Activated gamma-delta T cell treated with Interleukin-2 at 50 U/mL for 16 hours (primary cell): ENCODE measurements around the gene WDR74.
A peak's percentile ranks its signal among the peaks of the same experiment; 100 is the strongest.
"Not testable (repeated sequence)": the region's sequence is repeated elsewhere in the genome, so short reads cannot be mapped to it uniquely, and the experiment has no call there.

Experiments
- DNase-seq: peaks from one replicate; pipeline ENCODE4 v3.0.0-alpha.2; 2020

Gene WDR74

DNA sequence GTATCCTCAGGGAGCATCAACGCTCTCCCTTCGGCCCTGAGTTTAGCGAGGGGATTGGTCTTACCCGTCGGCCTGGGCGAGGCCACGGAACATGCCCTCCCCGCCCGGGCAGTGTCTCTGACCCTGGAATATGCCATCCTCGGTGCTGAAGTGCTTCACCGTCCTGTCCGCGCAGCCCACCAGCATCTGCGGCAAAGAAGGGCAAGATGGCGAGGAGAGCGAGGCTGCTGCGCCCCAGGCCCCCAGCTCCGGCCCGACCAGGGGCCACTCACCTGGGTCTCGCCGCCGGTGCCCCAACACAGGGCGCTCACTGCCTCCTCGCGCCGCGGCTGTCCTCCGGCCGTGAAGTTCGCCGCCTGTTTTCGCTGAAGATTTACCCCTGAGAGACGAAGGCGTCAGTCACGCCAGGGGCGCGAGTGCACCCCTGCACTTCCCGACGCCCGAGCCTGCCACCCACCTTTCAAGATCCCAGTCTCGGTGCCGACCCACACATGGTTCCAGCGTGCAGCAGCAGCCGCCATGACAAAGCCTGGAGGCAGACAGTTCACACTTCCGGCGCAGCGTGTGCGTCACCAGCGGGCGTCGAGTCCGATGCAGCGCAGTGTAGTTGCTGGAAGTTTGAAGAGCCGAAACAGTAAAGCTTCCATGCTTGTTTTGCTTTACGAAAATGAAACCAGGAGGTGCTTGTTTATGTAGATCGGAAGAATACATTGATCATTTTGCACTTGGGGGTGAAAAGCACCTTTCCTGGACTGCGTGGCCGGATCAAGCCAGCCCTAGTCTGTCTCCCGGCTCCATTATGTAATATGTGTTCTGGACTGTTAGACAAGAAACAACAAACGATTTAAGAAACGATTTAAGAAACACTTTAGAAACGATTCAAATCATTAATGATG lies at the start of gene WDR74:
TSS of gene WDR74 (minus strand) at position 541 of the 896 bp plus-strand sequence. CDS start at position 521, 20 bp downstream.
- DNase-seq, result peak; percentile 87

DNA sequence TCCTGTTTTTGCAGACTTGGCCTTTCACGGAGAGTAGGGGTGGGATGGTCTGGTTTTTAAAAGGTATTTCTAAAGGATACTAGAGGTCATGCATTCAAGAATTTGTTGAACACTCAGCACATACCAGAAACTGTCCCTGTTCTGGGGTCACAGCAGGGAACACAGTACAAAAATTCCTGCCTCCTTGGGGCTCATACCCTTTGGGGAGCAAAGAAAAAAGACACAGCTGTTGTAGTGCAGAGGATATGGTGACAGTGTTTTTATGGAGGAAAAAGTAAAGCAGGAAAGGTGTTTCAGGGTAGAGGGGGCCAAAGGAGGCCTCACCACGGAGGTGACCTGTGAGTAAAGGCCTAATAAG lies 49.7 kb upstream of the WDR74 start:
- DNase-seq, result no peak

DNA sequence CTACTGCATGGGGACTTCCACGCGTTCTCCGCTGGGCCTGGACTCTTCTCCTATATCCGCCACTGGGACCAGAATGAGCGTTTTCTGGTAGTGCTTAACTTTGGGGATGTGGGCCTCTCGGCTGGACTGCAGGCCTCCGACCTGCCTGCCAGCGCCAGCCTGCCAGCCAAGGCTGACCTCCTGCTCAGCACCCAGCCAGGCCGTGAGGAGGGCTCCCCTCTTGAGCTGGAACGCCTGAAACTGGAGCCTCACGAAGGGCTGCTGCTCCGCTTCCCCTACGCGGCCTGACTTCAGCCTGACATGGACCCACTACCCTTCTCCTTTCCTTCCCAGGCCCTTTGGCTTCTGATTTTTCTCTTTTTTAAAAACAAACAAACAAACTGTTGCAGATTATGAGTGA lies 49.0 kb upstream of the WDR74 start:
- DNase-seq, result no peak

DNA sequence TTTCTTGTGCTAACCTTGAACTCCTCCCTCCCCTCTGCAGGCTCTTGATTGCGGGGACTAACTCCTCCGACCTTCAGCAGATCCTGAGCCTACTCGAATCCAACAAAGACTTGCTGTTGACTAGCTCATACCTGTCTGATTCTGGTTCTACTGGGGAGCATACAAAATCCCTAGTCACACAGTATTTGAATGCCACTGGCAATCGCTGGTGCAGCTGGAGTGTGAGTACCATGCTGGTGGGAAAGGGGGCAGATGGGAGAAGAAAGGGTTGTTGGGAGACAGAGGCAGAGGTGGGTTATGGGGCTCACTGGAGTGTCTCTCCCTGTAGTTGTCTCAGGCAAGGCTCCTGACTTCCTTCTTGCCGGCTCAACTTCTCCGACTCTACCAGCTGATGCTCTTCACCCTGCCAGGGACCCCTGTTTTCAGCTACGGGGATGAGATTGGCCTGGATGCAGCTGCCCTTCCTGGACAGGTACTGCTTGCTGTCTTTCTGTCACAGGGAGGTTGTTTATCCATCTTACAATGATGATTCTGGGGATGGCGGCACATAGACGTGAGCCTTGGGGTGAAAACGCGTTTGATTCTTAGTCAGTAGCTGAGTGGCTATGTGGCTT lies 45.9 kb upstream of the WDR74 start:
- no peak for DNase-seq

DNA sequence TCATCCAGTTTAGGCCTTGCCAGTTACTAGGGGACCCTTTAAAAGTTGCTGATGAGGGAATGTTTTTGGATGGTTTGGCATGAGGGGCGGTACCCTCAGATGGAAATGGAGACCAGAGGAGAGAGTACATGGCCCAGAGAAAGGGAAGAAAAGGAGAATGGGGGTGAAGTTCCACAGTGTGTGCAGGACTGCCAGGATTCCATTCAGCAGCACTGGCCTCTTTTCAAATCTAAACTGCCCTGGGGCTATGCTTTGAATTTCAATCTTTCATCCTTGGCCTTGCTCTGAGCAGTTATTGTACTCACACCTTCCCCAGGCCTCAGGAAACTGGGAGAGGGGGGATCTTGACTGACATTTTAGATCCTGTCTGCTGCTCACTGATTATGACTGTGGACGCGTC lies 44.3 kb upstream of the WDR74 start:
- DNase-seq, result no peak

DNA sequence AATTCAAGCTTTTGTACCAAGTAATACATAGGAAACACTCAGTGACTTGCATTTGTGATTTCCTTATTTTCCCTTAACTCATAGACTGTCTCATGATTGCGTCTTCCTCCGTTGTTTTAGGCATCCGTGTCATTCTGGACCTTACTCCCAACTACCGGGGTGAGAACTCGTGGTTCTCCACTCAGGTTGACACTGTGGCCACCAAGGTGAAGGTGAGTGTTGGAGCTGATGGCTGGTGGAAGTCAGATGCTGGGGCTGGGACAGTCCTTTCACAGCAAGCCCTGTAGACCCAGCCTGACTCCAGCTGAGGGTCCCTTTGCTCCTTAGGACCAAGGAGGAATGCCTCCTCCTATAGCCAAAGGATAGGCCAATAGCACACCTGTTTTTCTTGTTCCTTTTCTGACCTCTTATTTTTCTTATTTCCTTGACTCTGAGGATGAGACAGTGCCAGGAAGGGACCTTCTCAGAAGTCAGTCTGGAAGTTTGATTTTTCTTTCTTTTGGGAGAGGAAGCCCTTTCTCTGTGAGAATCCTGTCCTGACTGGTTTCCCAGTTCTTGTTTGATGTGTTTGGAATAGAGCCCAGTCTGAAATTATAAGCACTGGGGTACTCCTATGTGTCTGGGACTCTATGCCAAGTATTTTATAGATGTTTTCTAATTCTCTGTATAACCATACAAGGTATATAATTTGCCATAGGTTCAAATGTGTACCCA lies 43.6 kb upstream of the WDR74 start:
- DNase-seq, result no peak

DNA sequence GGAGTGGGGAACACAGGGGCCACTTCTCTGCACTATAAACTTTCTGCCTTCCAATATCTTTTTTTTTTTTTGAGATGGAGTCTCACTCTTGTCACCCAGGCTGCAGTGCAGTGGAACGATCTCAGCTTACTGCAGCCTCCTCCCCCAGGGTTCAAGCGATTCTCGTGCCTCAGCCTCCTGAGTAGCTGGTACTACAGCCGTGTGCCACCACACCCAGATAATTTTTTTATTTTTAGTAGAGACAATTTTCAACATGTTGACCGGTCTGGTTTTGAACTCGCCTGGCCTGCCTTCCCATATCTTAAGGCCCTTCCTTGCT lies 43.0 kb upstream of the WDR74 start:
- no peak for DNase-seq

DNA sequence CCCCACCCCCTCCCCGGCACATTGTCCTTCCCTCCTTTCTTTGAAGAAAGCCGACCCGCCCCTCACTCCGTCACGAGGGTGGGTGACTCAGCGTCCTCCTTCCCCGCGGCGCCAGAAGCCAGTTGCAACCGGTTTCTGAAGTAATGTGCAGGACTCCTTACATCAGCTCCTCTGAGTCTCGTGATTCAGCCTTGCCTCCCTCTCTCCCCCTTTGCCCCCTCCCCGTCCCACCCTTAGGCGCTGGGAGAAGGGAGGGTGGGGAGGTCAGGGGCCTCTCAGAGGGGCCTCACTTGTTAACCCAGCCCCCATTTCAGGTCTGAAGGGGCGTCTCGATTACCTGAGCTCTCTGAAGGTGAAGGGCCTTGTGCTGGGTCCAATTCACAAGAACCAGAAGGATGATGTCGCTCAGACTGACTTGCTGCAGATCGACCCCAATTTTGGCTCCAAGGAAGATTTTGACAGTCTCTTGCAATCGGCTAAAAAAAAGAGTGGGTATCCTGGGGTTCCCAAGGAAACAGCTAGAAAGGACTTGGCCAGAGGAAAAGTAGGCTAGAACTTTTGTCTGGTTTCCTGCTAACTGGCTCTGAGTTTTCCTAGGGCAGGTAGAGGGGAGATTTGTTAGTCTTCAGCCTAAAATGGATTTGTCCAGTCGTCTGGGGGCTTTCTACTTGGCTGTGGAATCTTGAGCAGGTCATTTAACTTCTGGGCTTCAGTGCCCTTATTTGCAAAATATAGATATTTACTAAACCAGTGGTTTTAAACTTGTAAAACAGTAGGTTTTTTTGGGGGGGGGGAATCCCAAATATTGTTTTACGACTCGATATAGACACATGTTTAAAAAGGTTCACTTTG lies 42.4 kb upstream of the WDR74 start:
- peak; percentile 93 for DNase-seq

DNA sequence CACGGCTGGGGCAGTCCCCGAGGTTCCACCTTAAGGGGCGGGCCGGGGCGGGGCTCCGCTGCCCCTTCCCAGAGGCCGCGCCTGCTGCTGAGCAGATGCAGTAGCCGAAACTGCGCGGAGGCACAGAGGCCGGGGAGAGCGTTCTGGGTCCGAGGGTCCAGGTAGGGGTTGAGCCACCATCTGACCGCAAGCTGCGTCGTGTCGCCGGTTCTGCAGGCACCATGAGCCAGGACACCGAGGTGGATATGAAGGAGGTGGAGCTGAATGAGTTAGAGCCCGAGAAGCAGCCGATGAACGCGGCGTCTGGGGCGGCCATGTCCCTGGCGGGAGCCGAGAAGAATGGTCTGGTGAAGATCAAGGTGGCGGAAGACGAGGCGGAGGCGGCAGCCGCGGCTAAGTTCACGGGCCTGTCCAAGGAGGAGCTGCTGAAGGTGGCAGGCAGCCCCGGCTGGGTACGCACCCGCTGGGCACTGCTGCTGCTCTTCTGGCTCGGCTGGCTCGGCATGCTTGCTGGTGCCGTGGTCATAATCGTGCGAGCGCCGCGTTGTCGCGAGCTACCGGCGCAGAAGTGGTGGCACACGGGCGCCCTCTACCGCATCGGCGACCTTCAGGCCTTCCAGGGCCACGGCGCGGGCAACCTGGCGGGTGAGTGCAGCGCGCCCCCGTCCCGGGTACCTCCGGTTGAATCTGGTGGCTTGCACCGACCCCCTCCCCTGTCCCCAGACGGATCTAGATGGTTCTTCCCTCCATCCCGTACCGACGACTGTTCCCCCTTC lies 41.6 kb upstream of the WDR74 start, which contains the start of gene SLC3A2:
TSS of gene SLC3A2 (plus strand) at position 94 of the 776 bp plus-strand sequence. CDS start at position 222, 128 bp downstream.
- peak; percentile 81 for DNase-seq

DNA sequence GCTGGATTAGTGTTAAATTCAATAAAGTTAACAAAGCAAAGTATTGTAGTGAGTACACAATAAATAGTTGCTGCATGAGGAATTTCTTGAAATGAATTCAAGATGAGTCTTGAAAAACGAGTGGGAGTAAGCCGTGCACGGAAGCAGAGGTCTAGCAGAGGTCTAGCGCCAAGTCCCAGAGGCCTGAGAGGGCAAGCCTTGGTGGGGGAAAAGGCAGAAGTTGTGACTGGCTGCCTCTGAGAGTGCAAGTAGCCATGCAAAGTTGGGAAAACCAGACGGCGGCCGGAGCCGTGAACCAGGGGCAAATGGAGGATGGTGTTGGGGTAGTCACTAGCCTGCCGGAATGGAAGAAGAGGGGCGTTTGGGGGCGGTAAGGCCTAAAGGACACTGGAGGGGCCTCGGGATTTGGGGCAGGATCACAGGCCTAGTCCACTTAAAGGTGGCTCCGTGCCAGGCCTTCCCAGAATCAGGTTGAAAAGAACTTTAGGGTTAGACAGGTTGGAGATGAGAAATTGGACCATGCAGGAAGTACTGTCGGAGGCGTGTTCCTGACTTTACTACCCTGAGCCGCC lies 40.9 kb upstream of the WDR74 start:
- no peak for DNase-seq

DNA sequence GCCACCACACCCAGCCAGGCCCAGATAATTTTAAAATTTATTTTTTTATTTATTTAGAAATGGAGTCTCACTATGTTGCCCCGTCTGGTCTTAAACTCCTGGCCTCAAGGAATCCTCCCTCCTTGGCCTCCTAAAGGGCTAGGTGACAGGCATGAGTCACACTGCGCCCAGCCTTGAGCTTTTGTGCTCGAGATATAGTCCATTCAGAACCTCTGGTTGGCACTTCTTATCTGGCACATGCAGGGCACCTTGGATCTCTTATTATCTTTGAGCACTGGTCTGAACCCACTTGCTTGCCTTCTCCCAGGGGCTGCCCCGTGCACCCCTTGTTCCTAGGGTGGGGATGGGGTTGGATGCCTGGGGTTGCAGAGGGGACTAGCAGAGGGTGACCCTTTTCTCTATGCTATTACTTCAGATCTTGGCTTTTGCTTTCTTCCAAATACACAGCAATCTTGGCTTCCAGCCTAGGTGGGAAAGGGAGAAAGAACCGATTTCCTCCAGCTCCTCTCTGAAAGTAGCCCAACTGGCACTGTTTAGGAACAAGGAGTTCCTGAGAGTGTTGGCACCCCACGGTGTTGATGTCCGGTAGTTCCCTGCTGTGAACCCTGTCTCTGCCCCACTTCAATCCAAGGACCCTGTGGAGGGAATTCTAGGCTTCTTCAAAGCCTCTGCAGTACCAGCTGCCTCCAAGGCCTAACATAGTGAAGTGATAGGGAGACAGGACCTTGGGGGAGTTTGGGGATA lies 40.0 kb upstream of the WDR74 start:
- DNase-seq, result no peak

DNA sequence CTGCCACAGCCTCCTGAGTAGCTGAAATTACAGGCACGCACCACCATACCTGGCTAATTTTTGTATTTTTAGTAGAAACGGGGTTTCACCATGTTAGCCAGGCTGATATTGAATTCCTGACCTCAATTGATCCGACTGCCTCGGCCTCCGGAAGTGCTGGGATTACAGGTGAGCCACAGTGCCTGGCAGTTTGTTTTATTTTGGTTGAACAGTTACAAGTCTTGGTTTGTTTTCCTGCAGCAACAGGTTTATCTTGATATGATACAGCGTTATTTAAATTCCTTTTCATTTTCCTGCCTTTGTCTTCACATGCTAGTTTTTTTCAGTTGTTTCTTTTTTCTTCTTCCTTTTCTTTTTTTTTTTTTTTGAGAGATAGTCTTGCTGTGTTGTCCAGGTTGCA lies 37.3 kb upstream of the WDR74 start:
- no peak for DNase-seq

DNA sequence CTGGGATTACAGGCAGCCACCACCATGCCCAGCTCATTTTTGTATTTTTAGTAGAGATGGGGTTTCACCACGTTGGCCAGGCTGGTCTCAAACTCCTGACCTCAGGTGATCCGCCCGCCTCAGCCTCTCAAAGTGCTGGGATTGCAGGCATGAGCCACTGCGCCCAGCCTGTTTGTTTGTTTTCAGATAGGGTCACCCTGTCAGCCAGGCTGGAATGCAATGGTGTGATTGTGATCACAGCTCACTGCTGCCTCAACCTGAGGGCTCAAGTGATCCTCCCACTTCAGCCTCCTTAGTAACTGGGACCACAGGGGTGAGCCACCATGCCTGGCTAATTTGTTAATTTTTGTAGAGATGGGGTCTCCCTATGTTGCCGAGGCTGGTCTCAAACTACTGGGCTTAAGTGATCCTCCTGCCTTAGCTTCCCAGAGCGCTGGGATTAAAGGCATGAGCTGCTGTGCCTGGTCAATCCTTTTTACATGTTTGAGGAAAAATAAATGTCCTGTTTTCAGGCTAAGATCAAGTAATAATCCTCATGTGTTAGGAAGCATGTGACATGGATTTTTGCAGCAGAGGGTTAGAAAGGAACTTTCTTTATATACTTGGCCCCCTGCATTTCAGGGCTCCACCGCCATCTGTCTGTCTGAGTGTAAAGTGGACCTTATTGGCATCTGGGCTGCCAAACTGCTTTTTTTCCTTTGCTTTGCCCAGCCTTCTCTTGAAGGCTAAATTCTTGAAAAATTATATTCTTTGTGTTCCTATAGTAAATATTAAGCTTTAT lies 36.5 kb upstream of the WDR74 start:
- no peak for DNase-seq

DNA sequence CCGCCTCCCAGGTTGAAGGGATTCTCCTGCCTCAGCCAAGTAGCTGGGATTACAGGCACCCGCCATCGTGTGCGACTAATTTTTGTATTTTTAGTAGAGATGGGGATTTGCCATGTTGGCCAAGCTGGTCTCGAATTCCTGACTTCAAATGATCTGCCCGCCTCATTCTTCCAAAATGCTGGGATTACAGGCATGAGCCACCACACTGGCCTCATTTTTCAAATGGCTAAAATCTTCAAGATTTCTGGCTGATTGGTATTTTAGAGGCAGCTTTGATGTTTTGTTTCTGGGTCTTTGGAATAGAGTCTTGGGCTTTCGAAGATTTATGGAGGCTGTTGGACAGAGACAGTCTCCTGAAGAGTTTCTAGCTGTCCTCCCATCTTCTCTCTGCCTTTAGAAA lies 35.5 kb upstream of the WDR74 start:
- no peak for DNase-seq

DNA sequence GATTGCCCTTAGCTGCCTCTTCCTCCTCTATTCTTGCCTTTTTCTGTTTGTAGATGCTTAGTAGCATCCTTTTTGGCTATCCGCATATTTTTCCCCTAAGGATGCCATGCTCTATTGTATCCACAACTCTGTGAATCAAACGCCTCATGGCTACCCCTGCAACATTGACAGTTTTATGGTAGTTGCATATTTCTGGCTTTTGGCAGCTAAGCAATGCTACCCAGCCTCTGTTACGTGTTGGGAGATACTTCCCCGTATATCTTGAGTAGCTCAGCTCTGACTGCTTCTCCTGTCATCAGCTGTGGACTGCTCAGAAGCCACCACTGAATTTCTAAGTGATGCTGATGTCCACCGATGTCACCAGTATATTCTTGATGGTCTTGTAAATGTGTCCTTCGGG lies 26.2 kb upstream of the WDR74 start:
- DNase-seq, result no peak

DNA sequence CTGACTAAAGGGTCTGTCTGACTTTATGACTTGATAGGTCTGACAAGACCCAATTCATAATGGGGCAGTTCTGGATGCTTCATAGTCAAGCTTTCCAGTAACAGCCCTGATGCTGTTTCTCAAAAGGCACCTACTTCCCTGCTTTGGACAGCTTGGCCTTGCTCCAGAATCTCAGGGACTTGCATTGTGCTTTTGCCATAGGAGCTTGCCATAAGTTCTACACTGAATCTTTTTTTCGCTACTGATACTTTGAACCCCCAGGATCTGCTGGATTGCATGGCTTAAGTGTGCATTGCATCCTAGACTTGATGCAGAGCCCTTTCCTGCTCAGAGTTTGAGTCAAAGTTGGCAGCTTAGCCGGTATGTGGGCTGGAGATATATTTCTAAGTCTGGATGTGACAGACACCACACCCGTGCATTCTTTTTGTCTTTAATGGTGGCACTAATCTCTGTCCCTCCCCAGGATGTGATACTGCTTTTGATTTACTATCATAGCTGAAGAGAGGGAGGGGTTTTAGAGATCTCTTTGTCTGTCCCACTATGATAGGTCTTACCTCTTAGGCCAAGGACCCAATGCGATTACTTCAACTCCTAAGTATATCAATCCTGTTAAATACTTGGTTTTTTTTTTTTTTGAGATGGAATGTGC lies 24.4 kb upstream of the WDR74 start:
- no peak for DNase-seq

DNA sequence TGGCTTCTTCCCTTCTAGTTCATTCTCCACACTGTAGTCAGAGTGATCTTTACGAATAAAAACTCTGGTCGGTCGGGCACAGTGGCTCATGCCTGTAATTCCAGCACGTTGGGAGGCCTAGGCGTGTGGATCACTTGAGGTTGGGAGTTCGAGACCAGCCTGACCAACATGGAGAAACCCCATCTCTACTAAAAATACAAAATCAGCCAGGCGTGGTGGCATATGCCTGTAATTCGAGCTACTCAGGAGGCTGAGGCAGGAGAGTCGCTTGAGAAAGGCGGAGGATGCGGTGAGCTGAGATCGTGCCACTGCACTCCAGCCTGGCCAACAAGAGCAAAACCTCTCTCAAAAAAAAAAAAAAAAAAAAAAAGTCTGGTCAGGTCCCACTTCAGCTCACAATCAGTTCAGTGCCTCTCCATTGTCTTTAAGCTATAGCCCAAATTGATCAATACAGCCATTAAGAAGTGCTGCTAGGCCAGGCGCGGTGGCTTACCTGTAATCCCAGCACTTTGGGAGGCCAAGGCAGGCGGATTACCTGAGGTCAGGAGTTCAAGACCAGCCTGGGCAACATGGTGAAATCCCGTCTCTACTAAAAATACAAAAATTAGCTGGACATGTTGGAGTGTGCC lies 22.3 kb upstream of the WDR74 start:
- not testable (repeated sequence) for DNase-seq

DNA sequence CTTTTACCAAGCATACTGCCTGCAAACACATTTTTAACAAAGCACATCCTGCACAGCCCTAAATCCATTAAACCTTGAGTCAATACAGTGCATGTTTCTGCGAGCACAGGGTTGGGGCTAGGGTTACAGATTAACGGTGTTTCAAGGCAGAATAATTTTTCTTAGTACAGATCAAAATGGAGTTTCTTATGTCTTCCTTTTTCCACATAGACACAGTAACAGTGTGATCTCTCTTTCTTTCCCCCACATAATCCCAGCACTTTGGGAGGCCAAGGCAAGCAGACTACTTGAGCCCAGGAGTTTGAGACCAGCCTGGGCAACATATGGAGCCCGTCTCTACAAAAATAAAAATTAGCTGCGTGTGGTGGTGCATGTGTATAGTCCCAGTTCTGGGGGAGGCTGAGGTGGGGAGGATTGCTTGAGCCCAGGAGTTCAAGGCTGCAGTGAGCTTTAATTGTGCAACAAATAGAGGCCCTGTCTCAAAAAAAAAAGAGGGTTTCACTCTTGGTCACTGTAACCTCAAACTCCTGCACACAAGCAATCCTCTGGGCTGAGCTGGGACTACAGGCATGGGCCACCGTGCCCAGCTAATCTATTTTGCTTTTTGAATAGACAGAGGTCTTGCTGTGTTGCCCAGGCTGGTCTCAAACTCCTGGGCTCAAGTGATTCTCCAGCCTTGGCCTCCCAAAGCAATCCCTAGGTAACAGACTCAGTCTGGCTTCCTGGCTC lies 21.6 kb upstream of the WDR74 start:
- no peak for DNase-seq
